ENCODE results near the gene DNAJB1.
"Not testable (repeated sequence)": the region's sequence is repeated elsewhere in the genome, so short reads cannot be mapped to it uniquely, and the experiment has no call there.

Gene DNAJB1

DNA sequence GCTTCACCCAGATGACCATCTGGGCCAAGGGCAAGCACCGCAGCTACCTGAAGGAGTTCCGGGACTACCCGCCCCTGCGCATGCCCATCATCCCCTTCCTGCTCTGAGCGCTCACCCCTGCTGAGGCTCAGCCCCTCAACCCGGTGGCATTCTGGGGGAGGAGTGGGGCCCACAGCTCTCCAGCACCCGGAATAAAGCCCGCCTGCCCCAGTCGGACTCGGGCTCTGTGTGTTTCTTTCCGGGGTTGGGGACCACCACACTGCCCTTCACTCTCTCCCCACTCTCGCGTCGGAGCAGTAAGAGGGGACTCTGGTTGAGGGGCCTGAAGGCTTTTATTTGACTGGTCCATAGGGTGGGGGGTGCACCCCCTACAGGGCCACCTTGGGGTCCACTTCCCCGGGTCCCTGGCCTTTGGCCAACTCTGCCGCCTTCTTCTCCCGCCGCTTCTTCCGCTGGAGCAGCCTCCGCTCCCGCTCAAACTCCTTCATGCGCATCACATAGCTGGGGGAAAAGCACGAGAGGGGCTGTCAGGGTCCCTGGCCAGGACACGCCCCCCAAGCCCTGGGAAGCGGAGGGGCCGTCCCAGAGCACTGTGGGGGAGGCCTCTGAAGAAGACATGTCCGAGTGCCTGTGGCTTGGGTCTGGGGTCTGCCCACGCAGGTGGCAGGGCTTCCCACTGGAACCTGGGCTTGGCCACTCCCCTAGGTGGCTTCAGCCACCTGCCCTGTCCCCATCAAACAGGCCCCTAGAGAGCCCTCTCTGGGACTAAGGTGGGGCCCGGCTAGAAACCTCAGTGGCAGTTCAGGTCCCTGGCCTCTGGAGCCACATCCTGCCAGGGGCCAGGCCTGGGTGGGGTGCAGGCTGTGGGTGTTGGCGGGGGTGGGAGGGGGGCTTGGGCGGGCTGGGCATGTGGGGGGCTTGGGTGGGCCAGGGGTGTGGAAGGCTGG, 47.8 kb upstream of the DNAJB1 start:
- no peaks in the 10 kb centered on the region for H3K9me2 ChIP-seq (replicated peaks; ENCODE audit: low read depth, low read length)
- no peak overlapping the region for H3K9ac ChIP-seq (ENCODE audit: low read depth, low read length, poor library complexity, severe bottlenecking)
- no peak overlapping the region for H2AFZ ChIP-seq (ENCODE audit: low read length)
- H3K4me3 ChIP-seq (ENCODE audit: low read length, poor library complexity, severe bottlenecking): no peak overlapping the region
- H3K79me2 ChIP-seq (ENCODE audit: insufficient read depth, low read length): peaks cover 18% of the 10 kb centered on the region
- H3K9me3 ChIP-seq (ENCODE audit: insufficient read depth, low read depth, low read length): no peaks in the 10 kb centered on the region
- H3K27me3 ChIP-seq (ENCODE audit: insufficient read depth, low read length, poor library complexity, severe bottlenecking): no peaks in the 10 kb centered on the region
- peaks cover 20% of the 10 kb centered on the region; the same call in 1 of the 2 replicates for H3K36me3 ChIP-seq (ENCODE audit: insufficient read depth, low read length)
- peaks cover 6% of the 10 kb centered on the region for H3K4me1 ChIP-seq (ENCODE audit: insufficient read depth, low read length, poor library complexity, severe bottlenecking)
- no peak for TF ChIP-seq EZH2phosphoT487 (IDR thresholded peaks at IDR 0.05; ENCODE audit: borderline replicate concordance)
- TF ChIP-seq, protein P1, sequence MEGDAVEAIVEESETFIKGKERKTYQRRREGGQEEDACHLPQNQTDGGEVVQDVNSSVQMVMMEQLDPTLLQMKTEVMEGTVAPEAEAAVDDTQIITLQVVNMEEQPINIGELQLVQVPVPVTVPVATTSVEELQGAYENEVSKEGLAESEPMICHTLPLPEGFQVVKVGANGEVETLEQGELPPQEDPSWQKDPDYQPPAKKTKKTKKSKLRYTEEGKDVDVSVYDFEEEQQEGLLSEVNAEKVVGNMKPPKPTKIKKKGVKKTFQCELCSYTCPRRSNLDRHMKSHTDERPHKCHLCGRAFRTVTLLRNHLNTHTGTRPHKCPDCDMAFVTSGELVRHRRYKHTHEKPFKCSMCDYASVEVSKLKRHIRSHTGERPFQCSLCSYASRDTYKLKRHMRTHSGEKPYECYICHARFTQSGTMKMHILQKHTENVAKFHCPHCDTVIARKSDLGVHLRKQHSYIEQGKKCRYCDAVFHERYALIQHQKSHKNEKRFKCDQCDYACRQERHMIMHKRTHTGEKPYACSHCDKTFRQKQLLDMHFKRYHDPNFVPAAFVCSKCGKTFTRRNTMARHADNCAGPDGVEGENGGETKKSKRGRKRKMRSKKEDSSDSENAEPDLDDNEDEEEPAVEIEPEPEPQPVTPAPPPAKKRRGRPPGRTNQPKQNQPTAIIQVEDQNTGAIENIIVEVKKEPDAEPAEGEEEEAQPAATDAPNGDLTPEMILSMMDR (conservative IDR thresholded peaks at IDR 0.05; ENCODE audit: low read length): no peak
- H4K20me1 ChIP-seq (ENCODE audit: insufficient read depth, low read length, poor library complexity, severe bottlenecking): peaks cover 15% of the 10 kb centered on the region
- no peaks in the 10 kb centered on the region for H3F3A ChIP-seq (ENCODE audit: low read depth)
- no peak overlapping the region for H3K4me2 ChIP-seq (ENCODE audit: low read depth, low read length, poor library complexity, severe bottlenecking)

DNA sequence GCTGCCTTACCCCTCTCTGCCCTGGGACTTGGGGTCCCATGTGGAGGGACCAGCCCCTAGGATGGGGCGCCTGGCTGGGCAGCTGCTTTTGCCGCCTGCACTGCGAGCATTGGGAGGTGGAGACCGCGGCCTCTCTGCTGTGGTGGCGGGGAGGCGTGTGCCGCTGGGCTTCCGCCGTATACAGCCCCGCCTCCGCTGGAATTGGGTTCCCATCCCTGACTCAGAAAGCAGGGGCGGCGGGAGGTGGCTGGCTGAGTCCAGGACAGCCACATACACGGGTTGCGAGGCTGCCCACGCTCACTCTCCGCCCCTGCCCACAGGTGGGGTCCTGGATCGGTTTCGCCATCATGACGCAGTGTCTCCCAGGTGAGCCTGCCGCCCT, 47.1 kb upstream of the DNAJB1 start:
- H3K9ac ChIP-seq (ENCODE audit: low read depth, low read length, poor library complexity, severe bottlenecking): no peak overlapping the region
- no peaks in the 10 kb centered on the region for H3K27me3 ChIP-seq (ENCODE audit: insufficient read depth, low read length, poor library complexity, severe bottlenecking)
- peaks cover 18% of the 10 kb centered on the region; the same call in 1 of the 2 replicates for H3K79me2 ChIP-seq (ENCODE audit: insufficient read depth, low read length)
- no peaks in the 10 kb centered on the region for H3K9me2 ChIP-seq (replicated peaks; ENCODE audit: low read depth, low read length)
- TF ChIP-seq, protein P1 (conservative IDR thresholded peaks at IDR 0.05; ENCODE audit: low read length): no peak
- no peak for TF ChIP-seq EZH2phosphoT487 (IDR thresholded peaks at IDR 0.05; ENCODE audit: borderline replicate concordance)
- no peak overlapping the region for H3K4me2 ChIP-seq (ENCODE audit: low read depth, low read length, poor library complexity, severe bottlenecking)
- H3K9me3 ChIP-seq (ENCODE audit: insufficient read depth, low read depth, low read length): no peaks in the 10 kb centered on the region
- H4K20me1 ChIP-seq (ENCODE audit: insufficient read depth, low read length, poor library complexity, severe bottlenecking): peaks cover 15% of the 10 kb centered on the region
- no peaks in the 10 kb centered on the region for H3F3A ChIP-seq (ENCODE audit: low read depth)
- no peak overlapping the region for H2AFZ ChIP-seq (ENCODE audit: low read length)
- H3K36me3 ChIP-seq (ENCODE audit: insufficient read depth, low read length): peaks cover 20% of the 10 kb centered on the region; the same call in 1 of the 2 replicates
- H3K4me1 ChIP-seq (ENCODE audit: insufficient read depth, low read length, poor library complexity, severe bottlenecking): no peaks in the 10 kb centered on the region
- H3K4me3 ChIP-seq (ENCODE audit: low read length, poor library complexity, severe bottlenecking): no peak overlapping the region

DNA sequence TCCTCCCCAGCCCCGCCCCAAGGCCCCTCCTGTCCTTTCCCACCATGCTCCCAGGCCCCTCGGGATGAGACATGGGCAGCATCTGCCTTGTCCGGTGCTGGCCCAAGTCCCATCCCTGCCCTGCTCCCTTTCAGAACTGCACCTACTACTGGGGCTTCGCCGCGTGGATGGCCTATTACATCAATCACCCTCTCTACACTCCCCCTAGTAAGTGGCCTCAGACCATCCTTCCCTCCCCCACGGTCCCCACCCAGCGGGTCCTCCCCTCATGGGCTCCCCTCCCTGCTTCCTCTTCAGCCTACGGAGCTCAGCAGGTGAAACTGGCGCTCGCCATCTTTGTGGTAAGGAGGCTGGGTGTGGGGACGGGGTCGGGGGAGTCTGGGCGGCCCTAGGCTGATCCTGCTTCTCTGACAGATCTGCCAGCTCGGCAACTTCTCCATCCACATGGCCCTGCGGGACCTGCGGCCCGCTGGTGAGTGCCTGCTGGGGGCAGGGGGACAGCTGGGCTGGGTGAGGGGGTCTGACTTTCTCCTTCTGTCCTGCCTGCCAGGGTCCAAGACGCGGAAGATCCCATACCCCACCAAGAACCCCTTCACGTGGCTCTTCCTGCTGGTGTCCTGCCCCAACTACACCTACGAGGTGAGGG, 46.6 kb upstream of the DNAJB1 start:
- not testable (repeated sequence) for H3F3A ChIP-seq (ENCODE audit: low read depth); H2AFZ ChIP-seq (ENCODE audit: low read length); H3K4me1 ChIP-seq (ENCODE audit: insufficient read depth, low read length, poor library complexity, severe bottlenecking); H3K4me3 ChIP-seq (ENCODE audit: low read length, poor library complexity, severe bottlenecking); H3K27me3 ChIP-seq (ENCODE audit: insufficient read depth, low read length, poor library complexity, severe bottlenecking); H3K4me2 ChIP-seq (ENCODE audit: low read depth, low read length, poor library complexity, severe bottlenecking); H3K9me2 ChIP-seq (replicated peaks; ENCODE audit: low read depth, low read length); H3K9ac ChIP-seq (ENCODE audit: low read depth, low read length, poor library complexity, severe bottlenecking); H3K9me3 ChIP-seq (ENCODE audit: insufficient read depth, low read depth, low read length)
- Histone ChIP-seq H4K20me1 (ENCODE audit: insufficient read depth, low read length, poor library complexity, severe bottlenecking) (peaks cover 20% of the 10 kb centered on the region), H3K36me3 (ENCODE audit: insufficient read depth, low read length) (peaks cover 20% of the 10 kb centered on the region; the same call in 1 of the 2 replicates), H3K79me2 (ENCODE audit: insufficient read depth, low read length) (peaks cover 22% of the 10 kb centered on the region; the same call in 1 of the 2 replicates)

All from Loucy (cell line).